Activated gamma-delta T cell treated with anti-CD3 and anti-CD28 coated beads, Interleukin-2, amount 50 U/mL, for 16 hours (primary cell): ENCODE measurements around the gene MYORG.

Experiments used
- DNase-seq: peaks from one replicate; pipeline ENCODE4 v3.0.0-alpha.2; 2020; ENCODE audit warnings: low read depth

MYORG gene

DNA sequence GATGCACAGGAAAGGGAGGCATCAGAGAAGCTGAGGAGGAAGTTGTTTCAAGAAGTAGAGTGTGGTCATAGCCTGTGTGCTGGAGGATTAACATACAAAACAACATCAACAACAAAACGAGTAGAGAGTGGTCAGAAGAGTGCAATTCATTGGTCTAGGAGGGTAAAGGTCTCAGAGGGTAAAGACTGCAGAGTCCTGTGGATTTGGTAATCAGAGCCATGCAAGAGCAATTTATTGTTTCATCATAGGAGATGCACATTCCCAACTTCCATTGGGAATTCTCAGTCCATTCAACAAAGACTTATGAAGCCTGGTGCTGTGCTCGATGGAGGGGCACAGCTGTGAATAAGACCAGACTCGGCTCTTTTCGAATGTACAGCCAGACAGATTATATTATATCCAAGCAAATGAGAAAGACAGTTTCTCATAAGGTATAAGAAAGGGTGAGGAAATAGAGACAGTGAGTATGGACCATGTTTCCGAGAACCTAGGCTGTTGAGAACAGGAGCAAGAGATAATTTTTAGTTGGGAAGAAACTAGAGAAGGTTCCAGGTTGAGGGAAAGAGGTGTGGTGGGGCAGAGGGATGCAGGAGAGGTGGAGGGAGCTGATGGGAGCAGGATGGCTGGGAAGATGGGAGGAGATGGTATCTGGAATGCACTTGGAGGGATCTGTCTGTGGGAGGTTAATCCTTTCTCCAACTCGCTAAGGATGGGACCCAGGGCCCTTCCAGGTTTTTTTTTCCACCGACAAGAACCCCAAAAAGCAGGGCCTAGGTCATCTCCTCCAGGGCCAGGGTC is 7.9 kb upstream of the MYORG start:
- DNase-seq: no peak

DNA sequence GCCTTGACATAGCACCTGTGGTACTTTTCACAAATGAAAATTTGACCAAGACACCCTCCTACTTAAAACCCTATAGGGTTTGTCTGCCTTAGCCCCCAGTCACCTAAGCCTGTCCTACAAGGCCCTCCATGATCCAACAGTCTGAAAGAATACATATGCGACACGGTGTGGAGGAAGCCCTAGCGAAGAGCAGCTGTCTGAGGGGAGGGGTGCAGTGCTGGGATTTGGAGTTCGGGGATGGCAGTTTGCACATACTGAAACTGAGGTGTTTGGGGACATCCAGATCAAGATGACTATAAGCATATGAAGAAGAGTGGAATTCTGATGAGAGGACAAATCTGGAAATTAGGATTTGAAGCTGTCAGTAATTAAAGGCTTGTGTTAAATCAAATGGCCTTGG is 7.2 kb upstream of the MYORG start:
- DNase-seq: no peak

DNA sequence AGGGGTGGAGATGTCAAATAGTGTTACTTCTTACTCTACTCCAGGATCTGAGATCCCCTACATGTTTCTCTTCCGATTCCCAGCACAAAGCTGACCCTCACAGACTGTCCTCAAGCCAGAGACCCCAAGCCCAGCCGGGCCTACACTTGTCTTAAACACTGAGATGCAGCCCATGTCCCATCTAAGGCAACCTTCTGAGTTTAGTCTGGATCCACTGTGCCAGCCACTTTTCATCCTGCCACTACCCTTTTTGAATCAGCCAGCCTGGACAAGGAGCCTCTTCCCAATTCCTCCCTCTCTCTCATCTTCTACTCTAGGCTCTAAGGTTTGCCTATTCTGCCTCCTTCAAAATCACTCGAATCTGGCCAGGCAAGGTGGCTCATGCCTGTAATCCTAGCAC is 6.2 kb upstream of the MYORG start:
- no peak for DNase-seq

DNA sequence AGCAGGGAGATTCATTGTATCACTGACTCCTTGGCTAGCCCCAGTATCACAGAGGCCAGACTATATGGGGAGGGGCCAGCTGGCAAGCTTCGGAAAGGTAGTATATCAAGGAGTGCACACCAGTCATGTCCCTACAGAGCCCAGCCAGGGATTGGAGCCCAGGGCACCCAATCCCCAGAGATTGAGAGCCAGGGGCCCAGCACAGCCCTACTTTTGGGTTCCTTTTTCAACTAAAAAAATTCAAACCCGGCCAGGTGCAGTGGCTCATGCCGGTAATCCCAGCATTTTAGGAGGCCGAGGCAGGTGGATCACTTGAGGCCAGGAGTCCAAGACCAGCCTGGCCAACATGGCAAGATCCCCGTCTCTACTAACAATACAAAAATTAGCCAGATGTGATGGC is 5.4 kb upstream of the MYORG start:
- DNase-seq: no peak

DNA sequence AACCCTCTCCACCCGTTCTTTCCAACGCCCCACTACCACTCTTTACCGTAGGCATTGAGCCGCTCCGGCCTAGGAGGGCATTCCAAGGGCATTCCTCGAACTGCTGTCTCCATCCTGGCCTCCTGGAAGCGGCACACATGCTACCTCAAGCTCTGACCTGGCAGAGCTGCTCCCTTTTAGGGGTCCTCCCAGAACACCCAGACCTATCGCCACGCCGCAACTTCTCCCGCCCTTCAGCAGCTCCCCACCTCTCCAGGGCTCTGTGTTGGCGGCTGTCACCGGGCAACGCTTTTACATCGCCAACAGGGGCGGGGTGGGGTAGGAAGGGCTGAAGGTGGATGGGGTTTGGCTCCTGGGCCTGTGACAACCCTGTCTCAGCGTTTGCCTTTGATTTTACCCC is 4.6 kb upstream of the MYORG start:
- DNase-seq: no peak

DNA sequence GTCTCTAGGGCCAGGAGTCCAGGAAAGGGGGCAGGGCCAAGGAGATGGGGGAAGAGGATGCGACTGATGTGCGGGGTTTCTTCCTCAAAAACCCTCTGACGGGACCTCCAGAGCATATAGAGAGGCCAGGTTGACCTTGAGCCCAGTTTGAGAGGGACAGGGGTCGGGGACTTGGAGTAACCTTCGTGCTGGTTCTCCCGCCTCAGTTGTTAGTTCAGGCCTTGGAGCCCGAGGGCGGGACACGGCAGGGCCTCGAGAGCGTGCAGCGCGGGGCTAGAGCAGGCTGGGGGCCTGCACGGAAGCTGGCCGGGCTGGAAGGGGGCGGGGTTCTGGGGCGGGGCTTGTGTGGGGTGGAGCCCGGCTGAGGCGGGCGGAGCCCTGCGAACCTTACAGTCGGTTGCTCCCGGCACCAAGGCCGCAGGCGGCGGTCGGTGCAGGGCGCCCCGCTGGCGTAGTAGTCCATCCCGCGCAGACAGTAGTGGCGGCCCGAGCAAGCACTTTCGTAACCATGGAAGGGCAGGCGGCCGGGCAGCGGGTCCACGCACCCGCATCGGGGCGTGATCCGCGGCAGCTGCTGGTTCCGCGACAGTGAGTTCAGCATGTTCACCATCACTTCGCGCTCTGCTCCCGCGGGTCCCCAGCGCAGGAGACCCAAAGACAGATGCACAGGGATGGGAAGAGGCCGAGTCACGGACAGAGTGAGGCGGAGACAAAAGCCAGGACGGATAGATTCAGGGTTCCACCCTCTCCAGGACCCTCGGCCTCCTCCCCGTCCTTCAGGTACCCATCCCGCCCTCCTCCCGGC is 4.0 kb upstream of the MYORG start:
- peak; percentile 54 for DNase-seq

DNA sequence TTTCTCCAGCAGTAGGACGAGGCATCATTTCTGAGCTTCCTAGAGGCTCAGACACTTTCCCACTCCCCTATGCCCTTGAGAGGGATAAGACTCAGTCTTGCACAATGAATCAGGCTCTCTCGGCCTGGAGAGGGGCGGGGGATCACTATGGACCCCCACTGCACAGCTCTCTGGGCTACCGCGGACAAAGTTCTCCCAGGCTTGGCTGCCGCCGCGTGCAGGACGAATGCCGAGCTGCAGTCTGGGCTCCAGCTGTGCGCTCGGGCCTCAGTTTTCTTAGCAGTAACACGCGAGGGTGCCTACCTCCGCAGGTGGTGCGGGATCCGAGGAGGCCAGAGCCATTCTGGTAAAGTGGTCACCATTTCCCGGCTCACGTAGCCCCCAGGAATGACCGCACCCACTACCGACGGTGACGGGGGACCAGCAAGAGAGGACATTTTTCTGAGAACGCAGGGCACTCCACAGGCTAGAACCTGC is 3.4 kb upstream of the MYORG start:
- no peak for DNase-seq

DNA sequence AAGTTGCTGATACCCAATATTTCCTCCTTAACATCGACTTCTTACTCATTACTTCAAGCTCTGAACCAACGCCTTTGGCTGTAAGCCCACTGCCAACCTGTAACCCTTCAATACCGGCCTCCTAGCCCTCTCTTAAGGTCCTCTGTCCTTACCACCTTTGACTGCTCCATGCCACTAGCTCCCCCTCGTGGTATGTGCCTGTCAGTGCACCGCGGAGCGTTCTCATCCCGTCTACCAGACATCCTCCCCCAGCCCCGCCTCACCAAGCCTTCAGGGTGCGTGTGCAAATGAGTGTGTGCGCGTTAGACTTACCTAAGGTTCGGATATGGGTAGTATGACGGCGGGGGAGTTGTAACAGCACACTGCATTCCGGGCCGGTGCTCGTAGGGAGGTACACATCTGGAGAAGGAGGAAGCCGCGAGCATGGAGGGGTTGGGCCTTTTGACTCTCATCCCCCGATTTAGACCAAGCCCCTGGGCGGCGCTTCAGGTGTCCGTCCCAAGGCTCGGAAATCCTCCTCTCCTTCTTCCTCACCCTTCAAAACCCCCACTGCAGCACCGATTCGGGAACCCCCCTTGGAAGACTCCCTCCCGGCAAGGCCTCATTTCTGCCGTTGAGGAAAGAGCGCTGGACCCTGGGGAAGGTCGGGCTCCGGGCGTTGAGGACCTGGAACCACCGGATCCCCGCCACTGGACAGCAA is 2.8 kb upstream of the MYORG start:
- DNase-seq: peak; percentile 82

DNA sequence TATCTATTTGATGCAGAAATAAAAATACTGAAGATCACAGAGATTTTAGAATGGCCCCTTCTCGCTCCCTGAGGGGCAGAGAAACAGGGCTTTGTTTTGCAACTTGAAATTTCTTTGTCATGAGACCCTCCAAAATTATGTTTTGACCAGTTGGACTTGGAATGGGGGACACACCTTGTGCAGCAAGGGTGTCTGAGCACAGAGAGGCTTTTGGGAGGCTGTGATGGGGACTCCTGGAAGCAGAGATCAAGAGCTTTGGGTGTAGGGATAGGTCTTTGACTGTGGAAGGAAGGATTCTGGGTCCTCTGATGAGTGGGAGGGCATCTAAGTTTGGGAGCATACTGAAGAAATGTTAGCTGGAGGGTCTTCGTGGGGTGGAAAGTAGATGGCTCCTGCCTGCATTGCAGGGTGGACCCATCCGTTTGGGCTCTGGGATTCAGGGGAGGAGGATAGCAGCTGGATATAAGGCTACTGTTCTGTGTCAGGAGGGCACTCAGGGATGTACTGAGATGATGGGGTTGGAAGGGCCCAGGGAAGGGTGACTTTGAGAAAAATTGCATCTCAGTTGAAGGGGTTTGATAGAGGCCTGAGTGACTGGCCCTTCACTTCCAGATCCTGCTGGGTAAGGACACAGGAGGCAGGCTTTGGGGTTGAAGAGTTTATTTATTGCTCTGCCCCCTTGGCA is 1.8 kb upstream of the MYORG start:
- no peak for DNase-seq

DNA sequence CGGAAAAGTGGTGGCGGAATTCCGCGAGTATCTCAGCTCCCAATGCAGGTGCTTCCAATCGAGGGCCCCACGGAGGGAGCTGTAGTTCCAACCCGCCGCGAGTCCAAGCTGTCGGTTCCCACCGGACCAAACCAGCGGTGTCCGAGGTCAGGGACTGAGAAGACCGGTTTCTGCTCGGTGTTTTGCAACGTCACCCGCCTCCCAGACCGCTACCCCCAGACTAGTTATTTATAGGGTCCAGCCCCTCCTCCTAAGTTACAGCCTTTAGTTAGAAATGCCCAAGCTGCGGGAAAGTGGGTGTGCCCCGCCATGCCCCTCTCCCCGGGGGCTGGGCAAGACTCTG is 677 bp upstream of the MYORG start:
- DNase-seq: no peak

DNA sequence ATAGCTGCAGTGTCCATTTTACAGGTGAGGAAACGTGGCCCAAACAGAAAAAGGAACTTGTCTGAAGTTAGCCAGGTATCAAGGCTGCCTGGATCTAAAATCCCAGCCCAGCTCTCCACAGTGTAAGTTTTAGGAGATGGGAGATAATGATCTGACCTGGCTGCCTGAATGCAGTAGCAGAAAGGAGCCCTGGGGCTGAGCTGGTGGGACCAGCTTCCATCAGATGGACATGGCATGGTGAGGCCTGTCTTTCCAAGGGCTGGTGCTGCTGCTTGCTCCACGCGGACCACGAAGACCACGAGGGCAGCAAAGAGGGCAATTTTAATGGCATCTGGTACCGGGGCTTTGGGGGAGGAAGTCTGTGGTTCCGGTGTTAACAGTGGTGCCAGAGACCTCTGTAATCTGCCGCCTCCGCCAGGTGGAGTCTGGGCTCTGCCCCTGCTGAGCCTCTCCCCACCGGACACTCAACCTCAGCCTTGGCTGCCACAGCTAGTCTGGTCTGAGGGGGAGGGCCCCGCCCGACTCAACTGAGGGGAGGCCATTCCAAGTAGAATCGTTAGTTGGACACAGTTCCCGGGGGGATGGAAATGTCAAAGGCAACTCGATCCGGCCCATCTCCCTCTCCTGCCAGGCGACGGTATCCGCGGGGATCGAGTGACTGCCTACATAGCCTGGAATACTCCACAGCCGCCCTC is 650 bp downstream of the MYORG start:
- peak; percentile 39 for DNase-seq

DNA sequence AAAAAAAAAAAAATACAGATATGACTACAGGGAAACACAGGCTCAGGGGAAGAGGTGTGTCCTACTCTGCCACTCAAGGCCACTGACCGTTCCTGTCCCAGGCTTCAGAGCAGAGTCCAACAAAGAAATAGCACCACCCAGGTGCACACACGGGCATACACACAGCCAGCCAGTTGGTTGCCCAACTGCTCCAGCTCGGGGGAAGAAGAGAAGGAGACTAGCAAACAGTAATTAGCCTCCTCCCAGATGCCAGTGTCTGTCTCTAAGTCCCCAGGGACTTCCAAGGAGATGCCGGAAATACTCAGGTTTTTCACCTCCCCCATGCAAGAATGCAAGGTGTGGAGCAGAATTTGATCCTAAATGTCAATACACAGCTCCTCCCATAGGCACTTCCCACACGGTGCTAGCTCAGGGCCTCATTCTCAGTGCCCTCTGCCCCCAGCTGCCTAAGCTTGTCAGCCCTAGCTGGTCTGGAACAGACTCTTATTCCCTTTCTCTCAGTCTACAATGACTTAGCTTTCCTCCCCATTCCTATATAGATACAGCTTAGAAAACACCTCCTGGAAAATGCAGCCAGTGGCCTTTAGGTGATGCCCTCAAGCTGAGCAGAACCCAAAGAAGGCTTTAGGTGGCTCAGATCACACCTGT is 1.7 kb downstream of the MYORG start:
- no peak for DNase-seq

DNA sequence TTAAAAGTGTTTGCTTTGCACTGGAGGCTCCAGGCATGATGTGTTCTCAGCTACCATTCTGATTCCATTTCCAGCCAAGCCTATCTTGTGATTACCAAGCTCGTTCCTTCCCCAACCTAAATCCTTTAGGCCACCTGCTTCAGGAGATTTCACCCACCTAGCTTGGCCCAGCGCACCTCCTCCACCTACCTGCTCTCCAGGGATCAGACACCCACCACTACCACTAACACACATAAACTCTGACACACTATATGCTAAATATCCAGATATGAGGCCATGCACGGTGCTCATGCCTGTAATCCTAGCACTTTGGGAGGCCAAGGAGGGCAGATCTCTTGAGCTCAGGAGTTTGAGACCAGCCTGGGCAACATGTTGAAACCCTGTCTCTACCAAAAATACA is 2.4 kb downstream of the MYORG start:
- DNase-seq: no peak

DNA sequence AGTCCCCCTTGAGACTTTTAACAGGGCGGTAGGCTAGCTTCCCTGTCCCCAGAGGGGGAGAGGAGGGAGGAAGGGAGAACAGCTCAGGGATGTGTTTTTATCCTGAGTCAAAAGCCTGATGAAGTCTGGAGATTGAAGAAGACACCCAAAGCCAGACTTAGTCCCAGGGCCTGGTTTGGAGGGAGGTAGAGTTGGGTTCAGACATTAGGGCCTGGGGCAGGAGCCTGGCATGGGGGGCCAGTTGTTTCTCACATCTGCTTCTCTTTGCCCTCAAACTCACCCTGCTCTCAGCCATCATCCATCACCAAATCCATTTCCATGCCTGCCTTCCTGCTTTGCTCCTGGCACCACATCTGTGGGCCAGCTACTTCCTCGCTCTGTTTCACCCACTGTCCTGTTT is 2.9 kb downstream of the MYORG start:
- DNase-seq: no peak

DNA sequence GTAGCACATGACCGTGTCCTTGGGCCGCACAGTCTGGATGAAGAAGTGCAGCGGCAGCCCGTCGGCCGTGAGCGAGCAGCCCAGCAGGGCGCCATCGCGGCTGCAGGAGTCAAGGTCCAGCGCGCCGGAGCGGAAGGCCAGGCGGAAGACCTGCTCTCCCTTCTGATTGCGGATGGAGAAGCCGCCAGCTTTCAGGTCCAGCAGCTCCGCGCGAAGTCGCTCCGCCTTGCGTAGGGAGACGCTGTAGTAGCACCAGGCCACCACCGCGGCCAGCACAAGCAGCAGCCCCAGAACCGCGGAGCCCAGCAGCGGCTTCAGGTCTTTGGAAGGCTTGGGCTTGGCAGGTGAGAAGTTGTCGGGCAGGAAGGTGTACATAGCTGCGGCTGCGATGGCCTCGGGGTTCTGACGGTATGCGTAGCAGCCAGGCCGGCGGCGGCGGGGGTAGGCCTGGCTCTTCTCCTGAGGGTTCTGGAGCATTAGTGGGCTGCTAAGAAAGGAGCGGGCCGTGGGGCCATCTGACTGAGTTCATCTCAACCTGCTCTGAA is 4.2 kb downstream of the MYORG start:
- no peak for DNase-seq

DNA sequence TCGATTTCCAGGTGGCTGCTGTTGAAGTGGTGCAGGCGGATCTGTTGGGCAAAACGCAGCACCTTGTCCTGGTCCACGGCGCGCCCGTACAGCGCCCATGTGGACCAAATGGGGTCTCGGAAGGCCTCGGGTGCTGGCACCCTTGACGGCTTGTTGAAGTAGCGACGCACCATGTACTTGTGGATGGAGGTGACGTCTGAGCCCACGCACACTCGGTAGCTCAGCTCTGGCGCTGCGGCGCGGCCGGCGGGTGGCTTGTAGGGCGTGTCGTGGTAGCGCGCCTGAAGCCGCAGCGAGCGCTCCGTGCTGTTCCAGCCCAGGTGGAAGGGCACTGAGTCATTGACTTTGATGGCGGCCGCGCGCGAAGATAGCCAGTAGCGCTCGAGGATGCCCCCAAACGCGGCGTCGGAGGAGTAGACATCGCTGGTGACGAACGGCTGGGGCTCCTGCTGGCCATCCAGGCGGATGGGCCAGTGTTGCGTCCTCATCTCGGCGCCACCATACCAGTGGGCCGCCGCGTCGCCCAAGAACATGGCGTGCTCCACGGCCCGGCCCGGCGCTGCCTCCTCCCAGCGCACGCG is 4.7 kb downstream of the MYORG start:
- no peak for DNase-seq

DNA sequence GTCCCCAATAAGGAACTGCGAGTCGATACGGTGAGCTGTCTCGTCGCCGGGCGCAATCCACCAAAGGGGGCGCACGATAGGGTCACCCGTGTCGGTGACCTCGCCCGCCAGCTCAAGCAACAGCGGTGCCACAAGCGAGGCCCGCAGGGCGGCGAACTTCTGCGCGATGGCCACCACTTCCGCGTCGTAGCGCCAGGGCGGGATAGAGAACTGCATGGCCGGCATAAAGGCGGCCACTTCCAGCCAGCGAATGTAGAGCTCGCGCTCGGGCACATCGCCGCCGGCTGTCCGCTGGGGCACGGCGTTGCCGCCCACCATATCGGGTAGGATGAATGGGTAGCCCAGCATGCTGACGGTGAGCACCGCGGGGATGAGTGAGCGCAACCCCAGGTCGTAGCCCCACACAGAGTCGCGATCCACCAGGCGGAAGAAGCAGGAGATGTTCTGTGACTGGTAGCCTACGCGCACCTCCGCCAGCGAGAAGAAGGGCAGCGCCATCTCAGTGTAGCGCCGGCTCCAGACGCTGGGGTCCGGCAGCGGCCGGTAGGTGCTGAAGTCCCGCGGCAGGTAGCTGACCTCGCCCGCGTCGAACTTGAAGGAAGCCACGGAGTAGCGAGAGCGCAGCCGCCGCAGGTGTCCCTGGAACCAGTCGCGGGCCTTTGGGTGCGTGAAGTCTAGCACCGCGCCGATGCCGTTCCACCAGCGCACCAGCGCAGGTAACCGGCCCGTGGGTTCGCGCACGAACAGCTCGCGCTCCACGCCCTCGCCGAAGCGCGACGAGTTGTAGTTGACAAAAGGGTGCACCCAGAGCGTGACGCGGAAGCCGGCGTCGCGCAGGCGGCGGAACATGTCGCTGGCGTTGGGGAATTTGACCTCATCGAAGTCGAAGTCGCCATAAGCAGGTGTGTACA is 5.5 kb downstream of the MYORG start:
- DNase-seq: no peak

DNA sequence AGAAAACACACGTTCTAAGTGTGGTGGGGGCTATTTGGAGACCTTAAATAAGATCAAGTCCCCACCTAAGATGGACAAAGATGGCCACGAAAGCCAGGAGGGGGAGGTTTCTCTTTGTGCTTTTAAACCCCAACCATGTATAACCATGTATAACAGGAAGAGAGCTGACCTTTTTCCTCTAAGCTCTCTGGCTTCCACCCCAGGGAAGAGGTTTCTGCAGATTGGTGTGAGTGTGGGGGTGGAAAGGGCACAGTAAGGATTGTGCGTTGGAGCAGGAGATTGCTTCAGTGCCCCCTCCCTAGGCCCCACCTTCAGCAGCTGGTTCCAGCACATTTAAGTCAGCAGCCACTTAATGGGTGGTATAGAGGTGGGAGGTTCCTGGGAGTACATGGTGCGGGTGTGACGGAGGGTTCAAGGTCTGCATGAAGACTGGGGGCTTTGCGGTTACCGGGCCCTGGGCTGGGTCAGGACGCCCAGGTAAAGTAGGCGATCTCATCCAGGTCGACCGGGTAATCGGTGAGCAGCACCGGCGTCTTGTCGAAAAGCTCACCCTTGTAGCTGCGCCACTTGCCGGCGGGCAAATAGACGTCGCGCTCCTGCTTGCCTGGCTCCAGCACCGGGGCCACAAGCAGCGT is 6.2 kb downstream of the MYORG start:
- DNase-seq: no peak

DNA sequence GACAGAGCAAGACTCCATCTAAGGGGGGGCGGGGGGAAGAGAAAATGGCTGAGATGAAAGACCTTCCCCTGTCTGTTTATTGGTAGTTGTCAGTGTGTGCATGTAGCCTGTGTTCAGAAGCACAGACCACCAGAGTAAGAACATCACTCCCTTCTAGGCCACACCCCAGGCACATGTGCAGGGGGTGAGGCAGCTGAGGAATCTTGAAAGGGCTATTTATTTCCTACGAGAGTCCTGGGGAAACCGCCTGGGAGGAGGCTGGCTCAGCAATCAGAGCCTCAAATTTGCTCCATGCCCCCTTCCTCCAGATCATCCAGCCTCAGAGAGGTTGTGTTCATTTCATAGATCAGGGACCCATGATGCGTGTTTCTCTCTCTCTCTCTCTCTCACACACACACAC is 7.1 kb downstream of the MYORG start:
- DNase-seq: no peak
